ENCODE results near the gene AK1. TPM values are rescaled to one million over a fixed set of nuclear protein-coding genes. Genes with fewer than 3 reads are reported as not detected.

The AK1 gene
- total and polyA plus RNA-seq, 2 of the 13 experiments (the other 11 are each of a cell fraction or from before 2014, with no cell fraction given): 19.1 to 32.8 TPM

DNA sequence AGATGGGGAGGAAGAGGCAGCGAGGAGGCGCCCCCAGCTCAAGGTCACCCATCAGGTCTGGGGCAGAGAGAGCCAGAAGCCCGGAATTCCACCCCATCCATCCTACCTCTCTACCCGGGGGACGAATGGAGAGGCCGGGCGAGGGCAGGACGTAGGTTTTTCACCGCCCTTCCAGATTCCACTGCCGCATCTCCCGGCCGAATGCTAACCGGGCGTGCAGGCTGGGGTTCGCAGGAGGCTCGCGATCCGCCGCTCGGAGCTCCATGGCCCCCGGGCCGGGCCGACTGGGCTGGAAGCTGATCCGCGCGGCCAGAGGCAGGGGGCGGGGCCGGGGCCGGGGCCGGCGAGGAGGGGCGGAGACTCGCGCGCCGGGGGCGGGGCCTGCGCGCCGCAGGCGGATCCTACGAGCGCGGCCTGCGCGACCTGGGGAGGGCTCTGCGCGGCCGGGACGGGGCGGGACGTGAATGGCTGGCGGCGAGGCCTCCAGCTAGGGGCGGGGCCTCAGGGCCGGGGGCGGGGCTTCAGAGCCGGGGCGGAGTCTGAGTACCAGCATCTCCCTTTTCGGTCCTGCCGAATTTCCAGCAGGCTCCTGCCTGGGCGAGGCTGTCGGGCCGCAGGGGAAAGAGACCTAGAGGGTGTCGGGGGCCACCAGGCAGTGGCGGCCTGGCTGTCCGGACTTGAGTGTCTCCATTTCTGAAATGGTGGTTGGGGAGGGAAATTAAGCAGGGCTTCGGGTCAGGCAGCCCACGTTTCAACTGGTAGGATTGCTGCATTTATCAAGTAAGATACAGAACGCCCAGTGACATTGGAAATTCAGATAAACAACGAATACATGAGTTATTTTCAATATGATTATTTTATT is 39.5 kb upstream of the AK1 start, which contains the start of gene ST6GALNAC4 (continued):
- TF ChIP-seq, protein P1, sequence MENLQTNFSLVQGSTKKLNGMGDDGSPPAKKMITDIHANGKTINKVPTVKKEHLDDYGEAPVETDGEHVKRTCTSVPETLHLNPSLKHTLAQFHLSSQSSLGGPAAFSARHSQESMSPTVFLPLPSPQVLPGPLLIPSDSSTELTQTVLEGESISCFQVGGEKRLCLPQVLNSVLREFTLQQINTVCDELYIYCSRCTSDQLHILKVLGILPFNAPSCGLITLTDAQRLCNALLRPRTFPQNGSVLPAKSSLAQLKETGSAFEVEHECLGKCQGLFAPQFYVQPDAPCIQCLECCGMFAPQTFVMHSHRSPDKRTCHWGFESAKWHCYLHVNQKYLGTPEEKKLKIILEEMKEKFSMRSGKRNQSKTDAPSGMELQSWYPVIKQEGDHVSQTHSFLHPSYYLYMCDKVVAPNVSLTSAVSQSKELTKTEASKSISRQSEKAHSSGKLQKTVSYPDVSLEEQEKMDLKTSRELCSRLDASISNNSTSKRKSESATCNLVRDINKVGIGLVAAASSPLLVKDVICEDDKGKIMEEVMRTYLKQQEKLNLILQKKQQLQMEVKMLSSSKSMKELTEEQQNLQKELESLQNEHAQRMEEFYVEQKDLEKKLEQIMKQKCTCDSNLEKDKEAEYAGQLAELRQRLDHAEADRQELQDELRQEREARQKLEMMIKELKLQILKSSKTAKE (CRISPR knock-in tag; IDR thresholded peaks at IDR 0.05; ENCODE audit: borderline replicate concordance): no peak
- TF ChIP-seq, protein P2, sequence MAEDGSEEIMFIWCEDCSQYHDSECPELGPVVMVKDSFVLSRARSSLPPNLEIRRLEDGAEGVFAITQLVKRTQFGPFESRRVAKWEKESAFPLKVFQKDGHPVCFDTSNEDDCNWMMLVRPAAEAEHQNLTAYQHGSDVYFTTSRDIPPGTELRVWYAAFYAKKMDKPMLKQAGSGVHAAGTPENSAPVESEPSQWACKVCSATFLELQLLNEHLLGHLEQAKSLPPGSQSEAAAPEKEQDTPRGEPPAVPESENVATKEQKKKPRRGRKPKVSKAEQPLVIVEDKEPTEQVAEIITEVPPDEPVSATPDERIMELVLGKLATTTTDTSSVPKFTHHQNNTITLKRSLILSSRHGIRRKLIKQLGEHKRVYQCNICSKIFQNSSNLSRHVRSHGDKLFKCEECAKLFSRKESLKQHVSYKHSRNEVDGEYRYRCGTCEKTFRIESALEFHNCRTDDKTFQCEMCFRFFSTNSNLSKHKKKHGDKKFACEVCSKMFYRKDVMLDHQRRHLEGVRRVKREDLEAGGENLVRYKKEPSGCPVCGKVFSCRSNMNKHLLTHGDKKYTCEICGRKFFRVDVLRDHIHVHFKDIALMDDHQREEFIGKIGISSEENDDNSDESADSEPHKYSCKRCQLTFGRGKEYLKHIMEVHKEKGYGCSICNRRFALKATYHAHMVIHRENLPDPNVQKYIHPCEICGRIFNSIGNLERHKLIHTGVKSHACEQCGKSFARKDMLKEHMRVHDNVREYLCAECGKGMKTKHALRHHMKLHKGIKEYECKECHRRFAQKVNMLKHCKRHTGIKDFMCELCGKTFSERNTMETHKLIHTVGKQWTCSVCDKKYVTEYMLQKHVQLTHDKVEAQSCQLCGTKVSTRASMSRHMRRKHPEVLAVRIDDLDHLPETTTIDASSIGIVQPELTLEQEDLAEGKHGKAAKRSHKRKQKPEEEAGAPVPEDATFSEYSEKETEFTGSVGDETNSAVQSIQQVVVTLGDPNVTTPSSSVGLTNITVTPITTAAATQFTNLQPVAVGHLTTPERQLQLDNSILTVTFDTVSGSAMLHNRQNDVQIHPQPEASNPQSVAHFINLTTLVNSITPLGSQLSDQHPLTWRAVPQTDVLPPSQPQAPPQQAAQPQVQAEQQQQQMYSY (CRISPR knock-in tag; IDR thresholded peaks at IDR 0.05): 0 out of 2 replicates have a peak, but pooled peaks have one; percentile 31
- TF ChIP-seq, protein P3, sequence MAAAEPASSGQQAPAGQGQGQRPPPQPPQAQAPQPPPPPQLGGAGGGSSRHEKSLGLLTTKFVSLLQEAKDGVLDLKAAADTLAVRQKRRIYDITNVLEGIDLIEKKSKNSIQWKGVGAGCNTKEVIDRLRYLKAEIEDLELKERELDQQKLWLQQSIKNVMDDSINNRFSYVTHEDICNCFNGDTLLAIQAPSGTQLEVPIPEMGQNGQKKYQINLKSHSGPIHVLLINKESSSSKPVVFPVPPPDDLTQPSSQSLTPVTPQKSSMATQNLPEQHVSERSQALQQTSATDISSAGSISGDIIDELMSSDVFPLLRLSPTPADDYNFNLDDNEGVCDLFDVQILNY (CRISPR knock-in tag; conservative IDR thresholded peaks at IDR 0.05): no peak
- no peak for TF ChIP-seq ZNF510 (CRISPR knock-in tag; IDR thresholded peaks at IDR 0.05; ENCODE audit: low read depth)
- TF ChIP-seq, protein P4, sequence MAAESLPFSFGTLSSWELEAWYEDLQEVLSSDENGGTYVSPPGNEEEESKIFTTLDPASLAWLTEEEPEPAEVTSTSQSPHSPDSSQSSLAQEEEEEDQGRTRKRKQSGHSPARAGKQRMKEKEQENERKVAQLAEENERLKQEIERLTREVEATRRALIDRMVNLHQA (CRISPR knock-in tag; IDR thresholded peaks at IDR 0.05): no peak
- TF ChIP-seq ZNF350 (CRISPR knock-in tag; IDR thresholded peaks at IDR 0.05; ENCODE audit: borderline replicate concordance, low read depth): peak; percentile 33; the same call in 1 of the 2 replicates
- 0 out of 2 replicates have a peak, but pooled peaks have one; percentile 5 for TF ChIP-seq GLI4 (CRISPR knock-in tag; IDR thresholded peaks at IDR 0.05; ENCODE audit: borderline replicate concordance)
- TF ChIP-seq AGO1 (IDR thresholded peaks at IDR 0.05; ENCODE audit: low read depth, low read length, poor library complexity, severe bottlenecking): peak; percentile 59
- peak; percentile 24; the same call in 1 of the 2 replicates for TF ChIP-seq MYC (CRISPR knock-in tag; IDR thresholded peaks at IDR 0.05; ENCODE audit: borderline replicate concordance)
- TF ChIP-seq, protein P5, sequence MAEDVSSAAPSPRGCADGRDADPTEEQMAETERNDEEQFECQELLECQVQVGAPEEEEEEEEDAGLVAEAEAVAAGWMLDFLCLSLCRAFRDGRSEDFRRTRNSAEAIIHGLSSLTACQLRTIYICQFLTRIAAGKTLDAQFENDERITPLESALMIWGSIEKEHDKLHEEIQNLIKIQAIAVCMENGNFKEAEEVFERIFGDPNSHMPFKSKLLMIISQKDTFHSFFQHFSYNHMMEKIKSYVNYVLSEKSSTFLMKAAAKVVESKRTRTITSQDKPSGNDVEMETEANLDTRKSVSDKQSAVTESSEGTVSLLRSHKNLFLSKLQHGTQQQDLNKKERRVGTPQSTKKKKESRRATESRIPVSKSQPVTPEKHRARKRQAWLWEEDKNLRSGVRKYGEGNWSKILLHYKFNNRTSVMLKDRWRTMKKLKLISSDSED (CRISPR knock-in tag; IDR thresholded peaks at IDR 0.05): no peak
- TF ChIP-seq, protein P6, sequence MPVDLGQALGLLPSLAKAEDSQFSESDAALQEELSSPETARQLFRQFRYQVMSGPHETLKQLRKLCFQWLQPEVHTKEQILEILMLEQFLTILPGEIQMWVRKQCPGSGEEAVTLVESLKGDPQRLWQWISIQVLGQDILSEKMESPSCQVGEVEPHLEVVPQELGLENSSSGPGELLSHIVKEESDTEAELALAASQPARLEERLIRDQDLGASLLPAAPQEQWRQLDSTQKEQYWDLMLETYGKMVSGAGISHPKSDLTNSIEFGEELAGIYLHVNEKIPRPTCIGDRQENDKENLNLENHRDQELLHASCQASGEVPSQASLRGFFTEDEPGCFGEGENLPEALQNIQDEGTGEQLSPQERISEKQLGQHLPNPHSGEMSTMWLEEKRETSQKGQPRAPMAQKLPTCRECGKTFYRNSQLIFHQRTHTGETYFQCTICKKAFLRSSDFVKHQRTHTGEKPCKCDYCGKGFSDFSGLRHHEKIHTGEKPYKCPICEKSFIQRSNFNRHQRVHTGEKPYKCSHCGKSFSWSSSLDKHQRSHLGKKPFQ (CRISPR knock-in tag; IDR thresholded peaks at IDR 0.05; ENCODE audit: insufficient replicate concordance): peak; percentile 35

Measured in HepG2 (cell line).